Activated CD4-positive, CD25-positive, alpha-beta regulatory T cell treated with anti-CD3 and anti-CD28 coated beads, Interleukin-2, amount 50 U/mL, for 24 hours (primary cell): Measurements from ENCODE around the gene UNKL.

Source experiments
- ATAC-seq, 2 donors: fragments of 150-1000 bp; cut with Tn5 transposase; one replicate each; pipeline ENCODE4 v1.10.0; 2021; ENCODE audit warnings: mild to moderate bottlenecking in 1 of 2, moderate library complexity in 1 of 2

Gene UNKL

GRCh38 chr16:1320658-1321240, 93.8 kb downstream of the UNKL start:
- ATAC-seq, result no peak

- ATAC-seq, result no peak
Measured at GRCh38 chr16:1320097-1320496, 94.4 kb downstream of the UNKL start.

- ATAC-seq, result no peak
Measured at GRCh38 chr16:1319041-1319440, 95.5 kb downstream of the UNKL start.

- no peak for ATAC-seq
Measured at GRCh38 chr16:1318268-1318545, 96.3 kb downstream of the UNKL start.

GRCh38 chr16:1317479-1318267, 96.8 kb downstream of the UNKL start:
- no peak for ATAC-seq

GRCh38 chr16:1316033-1316405, 98.5 kb downstream of the UNKL start:
- ATAC-seq, result no peak

- no peak for ATAC-seq
Measured at GRCh38 chr16:1315081-1316032, 99.1 kb downstream of the UNKL start.

GRCh38 chr16:1314399-1315068, 100.0 kb downstream of the UNKL start:
- no peak for ATAC-seq

GRCh38 chr16:1313721-1314369, 100.7 kb downstream of the UNKL start:
- ATAC-seq, result no peak
